ENCODE results near the gene LEPROT. TPM values are rescaled to one million over a fixed set of nuclear protein-coding genes. Genes with fewer than 3 reads are reported as not detected.
"Not testable (repeated sequence)": the region's sequence is repeated elsewhere in the genome, so short reads cannot be mapped to it uniquely, and the experiment has no call there.

The LEPROT gene
- total RNA-seq, 1 donor from 2014 or later, result 54.5 TPM

- Mint-ChIP-seq H3K36me3 (ENCODE audit: insufficient read depth) (peaks cover 5% of the 10 kb centered on the region), H3K4me3 (ENCODE audit: low read depth) (no peak overlapping the region), H3K27ac (no peak overlapping the region), H3K27me3 (no peaks in the 10 kb centered on the region), H3K9me3 (ENCODE audit: low read depth) (peaks cover 13% of the 10 kb centered on the region), H3K4me1 (ENCODE audit: low read depth) (no peaks in the 10 kb centered on the region)
- no peak for DNase-seq (ENCODE audit: low spot score, unreplicated experiment)
- no peak for TF ChIP-seq CTCF (IDR thresholded peaks at IDR 0.05; ENCODE audit: unreplicated experiment)
Measured at GRCh38 chr1:65457868-65458267, 37.4 kb downstream of the LEPROT start.

DNA sequence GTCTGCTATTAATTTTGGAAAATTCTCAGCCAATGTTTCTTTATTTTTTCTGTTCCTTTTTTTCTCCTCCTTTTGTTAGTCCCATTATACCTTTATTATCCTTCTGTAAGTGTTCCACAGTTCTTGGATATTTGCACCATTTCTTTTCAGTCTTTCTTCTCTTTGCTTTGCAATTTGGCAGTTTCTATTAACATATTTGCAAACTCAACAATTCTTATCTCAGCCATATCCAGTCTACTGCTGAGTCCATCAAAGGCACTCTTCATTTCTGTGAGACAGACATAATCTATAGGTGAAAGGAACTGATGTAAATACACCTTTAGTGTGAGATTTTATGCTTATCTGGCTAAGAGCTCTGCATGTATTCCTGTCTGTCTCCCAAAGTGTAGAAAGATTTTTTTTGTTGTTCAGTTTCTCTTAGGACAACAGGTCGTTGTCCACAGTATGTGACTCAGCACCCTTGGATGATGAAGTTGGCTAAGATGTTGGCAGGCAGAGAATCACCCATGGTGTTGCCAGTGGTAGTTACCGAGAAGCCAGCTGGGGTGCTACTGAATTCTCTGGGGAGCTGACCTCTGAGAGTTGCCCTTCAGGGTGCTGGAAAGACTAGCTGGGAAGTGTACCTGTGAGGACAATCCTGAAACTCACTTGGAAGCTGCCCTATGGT, 38.4 kb downstream of the LEPROT start:
- no peaks in the 10 kb centered on the region for H3K4me1 Mint-ChIP-seq (ENCODE audit: low read depth)
- no peak overlapping the region for H3K27ac Mint-ChIP-seq
- no peak for DNase-seq (ENCODE audit: low spot score, unreplicated experiment)
- H3K27me3 Mint-ChIP-seq, result no peaks in the 10 kb centered on the region
- H3K36me3 Mint-ChIP-seq (ENCODE audit: insufficient read depth), result peaks cover 5% of the 10 kb centered on the region
- no peak overlapping the region for H3K4me3 Mint-ChIP-seq (ENCODE audit: low read depth)
- H3K9me3 Mint-ChIP-seq (ENCODE audit: low read depth), result peaks cover 18% of the 10 kb centered on the region
- TF ChIP-seq CTCF (IDR thresholded peaks at IDR 0.05; ENCODE audit: unreplicated experiment), result no peak

DNA sequence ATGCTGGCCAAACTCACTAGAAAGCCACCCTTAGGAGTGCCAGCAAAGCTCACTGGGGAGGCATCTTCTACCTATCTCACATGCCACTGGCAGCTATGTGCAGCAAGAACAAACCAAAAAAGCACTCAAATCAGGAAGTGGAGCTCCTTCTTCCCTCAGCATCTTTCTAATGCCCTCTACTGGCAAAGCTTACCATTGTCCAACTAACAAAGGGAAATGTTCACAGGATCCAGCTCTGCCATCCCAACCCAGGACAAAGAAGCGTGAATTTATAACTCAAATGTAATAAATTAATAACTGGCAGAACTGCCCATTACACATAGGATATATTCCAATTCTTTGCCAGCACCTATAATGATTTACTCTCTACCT, 38.9 kb downstream of the LEPROT start:
- Mint-ChIP-seq H3K9me3 (ENCODE audit: low read depth) (peaks cover 18% of the 10 kb centered on the region), H3K36me3 (ENCODE audit: insufficient read depth) (peaks cover 5% of the 10 kb centered on the region), H3K27ac (no peak overlapping the region), H3K4me1 (ENCODE audit: low read depth) (no peaks in the 10 kb centered on the region), H3K27me3 (no peaks in the 10 kb centered on the region), H3K4me3 (ENCODE audit: low read depth) (no peak overlapping the region)
- no peak for DNase-seq (ENCODE audit: low spot score, unreplicated experiment)
- peak; percentile 49 for TF ChIP-seq CTCF (IDR thresholded peaks at IDR 0.05; ENCODE audit: unreplicated experiment)

DNA sequence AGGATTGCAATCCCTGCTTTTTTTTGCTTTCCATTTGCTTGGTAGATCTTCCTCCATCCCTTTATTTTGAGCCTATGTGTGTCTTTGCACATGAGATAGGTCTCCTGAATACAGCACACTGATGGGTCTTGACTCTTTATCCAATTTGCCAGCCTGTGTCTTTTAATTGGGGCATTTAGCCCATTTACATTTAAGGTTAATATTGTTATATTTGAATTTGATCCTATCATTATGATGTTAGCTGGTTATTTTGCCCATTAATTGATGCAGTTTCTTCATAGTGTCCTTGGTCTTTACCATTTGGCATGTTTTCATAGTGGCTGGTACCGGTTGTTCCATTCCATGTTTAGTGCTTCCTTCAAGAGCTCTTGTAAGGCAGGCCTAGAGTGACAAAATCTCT, 45.4 kb downstream of the LEPROT start:
- not testable (repeated sequence) for H3K4me3 Mint-ChIP-seq (ENCODE audit: low read depth); H3K36me3 Mint-ChIP-seq (ENCODE audit: insufficient read depth); DNase-seq (ENCODE audit: low spot score, unreplicated experiment); H3K27ac Mint-ChIP-seq; H3K27me3 Mint-ChIP-seq
- Mint-ChIP-seq H3K4me1 (ENCODE audit: low read depth) (peaks cover 15% of the 10 kb centered on the region), H3K9me3 (ENCODE audit: low read depth) (peaks cover 24% of the 10 kb centered on the region)

DNA sequence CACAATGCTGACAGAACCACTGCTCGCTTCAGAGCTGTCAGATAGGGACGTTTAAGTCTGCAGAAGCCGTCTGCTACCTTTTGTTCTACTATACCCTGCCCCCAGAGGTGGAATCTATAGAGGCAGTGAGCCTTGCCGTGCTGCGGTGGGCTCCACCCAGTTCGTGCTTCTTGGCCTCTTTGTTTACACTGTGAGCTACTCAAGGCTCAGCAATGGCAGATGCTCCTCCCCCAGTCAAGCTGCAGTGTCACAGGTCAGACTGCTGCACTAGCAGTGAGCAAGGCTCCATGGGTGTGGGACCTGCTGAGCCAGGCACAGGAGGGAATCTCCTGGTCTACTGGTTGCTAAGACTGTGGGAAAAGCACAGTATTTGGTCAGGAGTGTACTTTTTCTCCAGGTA, 47.1 kb downstream of the LEPROT start:
- Mint-ChIP-seq H3K27me3 (no peaks in the 10 kb centered on the region), H3K9me3 (ENCODE audit: low read depth) (peaks cover 24% of the 10 kb centered on the region), H3K4me3 (ENCODE audit: low read depth) (no peak overlapping the region), H3K36me3 (ENCODE audit: insufficient read depth) (peaks cover 2% of the 10 kb centered on the region), H3K27ac (no peak overlapping the region), H3K4me1 (ENCODE audit: low read depth) (peaks cover 27% of the 10 kb centered on the region)
- peak; percentile 19 for DNase-seq (ENCODE audit: low spot score, unreplicated experiment)
- TF ChIP-seq CTCF (IDR thresholded peaks at IDR 0.05; ENCODE audit: unreplicated experiment), result peak; percentile 30
